PC-9 (cell line): Measurements from ENCODE around the gene GINS1. TPM values are rescaled to one million over a fixed set of nuclear protein-coding genes. Genes with fewer than 3 reads are reported as not detected.

ENCODE experiments used
- BruUV-seq: library from RNA; stranded (reverse); fragments of 400-500 nt; replicated peaks from 2 replicates; lab custom pipeline; 2021; lab: Mats Ljungman, UMichigan
- CTCF ChIA-PET: fragments of 300-600 bp; sonication (Branson Sonifier 250); formaldehyde crosslinking; loops from one replicate; lab custom pipeline; 2022; ENCODE audit warnings: antibody characterized with exemption; lab: Charles Lee
- POLR2A ChIA-PET: fragments of 300-600 bp; sonication (Branson Sonifier 250); formaldehyde crosslinking; loops from one replicate; lab custom pipeline; 2022; ENCODE audit warnings: antibody characterized with exemption; ENCODE audit not compliant: unreplicated experiment; lab: Charles Lee
- DNase-seq, 2 experiments: peaks; one replicate each; pipeline versions ENCODE4 v3.0.0 to v3.0.0-alpha.2; 2015 to 2022; ENCODE audit warnings: mixed read lengths in 1 of 2
- H2AFZ ChIP-seq: fragments of 200-600 bp; sonication (generic); 2 replicates; pipeline ENCODE4 v1.8.1; 2017; ENCODE audit warnings: antibody characterized with exemption
- H3F3A ChIP-seq: fragments of 200-600 bp; sonication (generic); 2 replicates; pipeline ENCODE4 v1.8.1; 2017; ENCODE audit warnings: antibody characterized with exemption, mild to moderate bottlenecking, low read depth; ENCODE audit not compliant: insufficient read depth
- H3K27ac ChIP-seq: fragments of 200-600 bp; sonication (generic); 2 replicates; pipeline ENCODE4 v1.6.1; 2016; ENCODE audit warnings: mixed run types
- H3K27me3 ChIP-seq: fragments of 200-600 bp; sonication (generic); 2 replicates; pipeline ENCODE4 v1.6.1; 2016; ENCODE audit warnings: low read depth, mixed run types; ENCODE audit not compliant: insufficient read depth
- H3K36me3 ChIP-seq: fragments of 200-600 bp; sonication (generic); 2 replicates; pipeline ENCODE4 v1.6.1; 2016; ENCODE audit warnings: low read depth, mixed run types
- H3K4me1 ChIP-seq: fragments of 200-600 bp; sonication (generic); replicated peaks from 2 replicates; pipeline ENCODE4 v1.6.1; 2016; ENCODE audit warnings: mixed run types; ENCODE audit not compliant: insufficient read depth
- H3K4me2 ChIP-seq: fragments of 200-600 bp; sonication (generic); 2 replicates; pipeline ENCODE4 v1.6.1; 2017; ENCODE audit warnings: mixed run types
- H3K4me3 ChIP-seq: fragments of 200-600 bp; sonication (generic); 2 replicates; pipeline ENCODE4 v1.6.1; 2016; ENCODE audit warnings: mixed run types
- H3K79me2 ChIP-seq: fragments of 200-600 bp; sonication (generic); 2 replicates; pipeline ENCODE4 v1.6.1; 2017; ENCODE audit warnings: low read depth, mixed run types
- H3K9me2 ChIP-seq: fragments of 200-600 bp; sonication (generic); 2 replicates; pipeline ENCODE4 v1.8.1; 2017; ENCODE audit warnings: mild to moderate bottlenecking; ENCODE audit not compliant: insufficient read depth
- H3K9me3 ChIP-seq: fragments of 200-600 bp; sonication (generic); 2 replicates; pipeline ENCODE4 v1.8.1; 2016; ENCODE audit warnings: low read depth; ENCODE audit not compliant: insufficient read depth
- H4K20me1 ChIP-seq: fragments of 200-600 bp; sonication (generic); 2 replicates; pipeline ENCODE4 v1.8.1; 2017; ENCODE audit not compliant: insufficient read depth
- EZH2 ChIP-seq: fragments of 200-600 bp; sonication (generic); IDR thresholded peaks from 2 replicates; pipeline ENCODE4 v1.8.0; 2017; ENCODE audit warnings: antibody characterized with exemption, low read depth
- intact Hi-C: fragments of 100-400 bp; cut with micrococcal nuclease; formaldehyde crosslinking; loops from one replicate; pipeline ENCODE4 v1.10.0; 2022; ENCODE audit not compliant: unreplicated experiment
- total RNA-seq: library from RNA; stranded (reverse); gene quantifications from 2 replicates; pipeline ENCODE4 v1.2.3, GENCODE V29; 2021
- TF ChIP-seq, protein P1 (sequence below): fragments of 200-600 bp; sonication (generic); conservative IDR thresholded peaks from 2 replicates; pipeline ENCODE4 v1.6.1; 2017; ENCODE audit warnings: mixed run types, antibody characterized with exemption, mild to moderate bottlenecking, moderate library complexity

The GINS1 gene
- total RNA-seq, 1 experiment from 2014 or later, result 27.8 TPM

GRCh38 chr20:25369971-25370370 is 37.5 kb upstream of the GINS1 start:
- ChIA-PET POLR2A (interaction anchor here (0.5 kb wide), 1 partner anchor 9 kb away, joined by 4 read pairs; no protein-coding TSS in a partner anchor), CTCF (interaction anchor here (0.7 kb wide), 1 partner anchor 60 kb away, joined by 16 read pairs; no protein-coding TSS in a partner anchor)
- DNase-seq, result no peak
- Histone ChIP-seq H2AFZ (no peak overlapping the region), H3F3A (peaks cover 9% of the 10 kb centered on the region; the same call in 1 of the 2 replicates), H3K4me3 (no peak overlapping the region), H3K27ac (no peak overlapping the region), H4K20me1 (no peaks in the 10 kb centered on the region), H3K9me3 (no peaks in the 10 kb centered on the region), H3K36me3 (0 out of 2 replicates have a peak, but pooled peaks cover 3% of the 10 kb centered on the region), H3K9me2 (no peaks in the 10 kb centered on the region), H3K27me3 (no peaks in the 10 kb centered on the region), H3K79me2 (peaks cover 34% of the 10 kb centered on the region), H3K4me1 (no peaks in the 10 kb centered on the region), H3K4me2 (no peak overlapping the region)
- TF ChIP-seq EZH2, result no peak
- intact Hi-C loops, result no loop called here
- no TSS peak for BruUV-seq

DNA sequence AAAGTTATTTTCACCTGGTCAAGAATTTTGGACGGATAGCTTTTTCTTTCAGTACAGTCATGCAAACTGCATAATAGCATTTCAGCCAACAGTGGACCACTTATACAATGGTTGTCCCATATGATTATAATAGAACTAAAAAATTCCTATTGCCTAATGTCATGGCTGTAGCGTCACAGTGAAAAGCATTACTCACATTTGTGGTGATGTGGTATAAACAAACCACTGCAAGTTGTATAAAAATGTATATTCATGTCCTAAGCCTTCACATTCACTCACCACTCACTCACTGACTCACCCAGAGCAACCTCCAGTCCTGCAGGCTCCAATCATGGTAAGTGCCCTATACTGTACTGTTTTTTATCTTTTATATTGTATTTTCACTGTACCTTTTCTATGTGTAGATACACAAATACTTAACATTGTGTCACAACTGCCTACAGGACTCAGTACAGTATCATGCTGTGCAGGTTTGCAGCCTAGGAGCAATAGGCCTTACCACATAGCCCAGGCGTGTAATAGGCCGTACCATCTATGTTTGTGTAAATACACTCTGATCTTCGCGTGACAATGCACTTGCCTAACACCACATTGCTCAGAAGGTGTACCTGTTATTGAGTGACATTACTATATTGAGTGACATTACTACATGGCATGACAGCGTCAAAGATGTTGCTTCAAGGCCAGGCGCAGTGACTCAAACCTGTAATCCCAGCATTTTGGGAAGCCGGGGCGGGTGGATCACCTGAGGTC is 34.7 kb upstream of the GINS1 start:
- H3K4me1 ChIP-seq, result no peaks in the 10 kb centered on the region
- H3K4me3 ChIP-seq, result no peak overlapping the region
- ChIA-PET POLR2A (no interaction called here), CTCF (no interaction called here)
- no peaks in the 10 kb centered on the region for H3K9me2 ChIP-seq
- BruUV-seq, result no TSS peak
- H3K9me3 ChIP-seq, result no peaks in the 10 kb centered on the region
- H3K27ac ChIP-seq, result no peak overlapping the region
- H3F3A ChIP-seq, result peaks cover 6% of the 10 kb centered on the region; the same call in 1 of the 2 replicates
- intact Hi-C loops, result no loop called here
- no peaks in the 10 kb centered on the region for H3K36me3 ChIP-seq
- TF ChIP-seq, protein P1, sequence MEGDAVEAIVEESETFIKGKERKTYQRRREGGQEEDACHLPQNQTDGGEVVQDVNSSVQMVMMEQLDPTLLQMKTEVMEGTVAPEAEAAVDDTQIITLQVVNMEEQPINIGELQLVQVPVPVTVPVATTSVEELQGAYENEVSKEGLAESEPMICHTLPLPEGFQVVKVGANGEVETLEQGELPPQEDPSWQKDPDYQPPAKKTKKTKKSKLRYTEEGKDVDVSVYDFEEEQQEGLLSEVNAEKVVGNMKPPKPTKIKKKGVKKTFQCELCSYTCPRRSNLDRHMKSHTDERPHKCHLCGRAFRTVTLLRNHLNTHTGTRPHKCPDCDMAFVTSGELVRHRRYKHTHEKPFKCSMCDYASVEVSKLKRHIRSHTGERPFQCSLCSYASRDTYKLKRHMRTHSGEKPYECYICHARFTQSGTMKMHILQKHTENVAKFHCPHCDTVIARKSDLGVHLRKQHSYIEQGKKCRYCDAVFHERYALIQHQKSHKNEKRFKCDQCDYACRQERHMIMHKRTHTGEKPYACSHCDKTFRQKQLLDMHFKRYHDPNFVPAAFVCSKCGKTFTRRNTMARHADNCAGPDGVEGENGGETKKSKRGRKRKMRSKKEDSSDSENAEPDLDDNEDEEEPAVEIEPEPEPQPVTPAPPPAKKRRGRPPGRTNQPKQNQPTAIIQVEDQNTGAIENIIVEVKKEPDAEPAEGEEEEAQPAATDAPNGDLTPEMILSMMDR, result no peak
- no peak for TF ChIP-seq EZH2
- H4K20me1 ChIP-seq, result no peaks in the 10 kb centered on the region
- H3K4me2 ChIP-seq, result no peak overlapping the region
- peaks cover 43% of the 10 kb centered on the region for H3K79me2 ChIP-seq
- peak in 1 of 2 experiments; percentile 65 for DNase-seq
- H3K27me3 ChIP-seq, result no peaks in the 10 kb centered on the region
- H2AFZ ChIP-seq, result no peak overlapping the region

GRCh38 chr20:25374842-25375241 is 32.6 kb upstream of the GINS1 start:
- CTCF ChIA-PET, result no interaction called here
- intact Hi-C loops, result no loop called here
- TF ChIP-seq, protein P1, result no peak
- TF ChIP-seq EZH2, result no peak

More at GRCh38 chr20:25374842-25375241, 32.6 kb upstream of the GINS1 start:
- H3K36me3 ChIP-seq, result no peaks in the 10 kb centered on the region
- BruUV-seq, result no TSS peak
- H3K27ac ChIP-seq, result no peak overlapping the region
- H4K20me1 ChIP-seq, result no peaks in the 10 kb centered on the region
- no peaks in the 10 kb centered on the region for H3K27me3 ChIP-seq
- no peak for DNase-seq
- H3K79me2 ChIP-seq, result peaks cover 64% of the 10 kb centered on the region
- POLR2A ChIA-PET, result no interaction called here
- no peak overlapping the region for H3K4me3 ChIP-seq
- no peak overlapping the region for H2AFZ ChIP-seq
- H3K4me2 ChIP-seq, result no peak overlapping the region
- no peaks in the 10 kb centered on the region for H3K9me3 ChIP-seq
- no peaks in the 10 kb centered on the region for H3K4me1 ChIP-seq
- no peaks in the 10 kb centered on the region for H3K9me2 ChIP-seq
- H3F3A ChIP-seq, result peaks cover 6% of the 10 kb centered on the region; the same call in 1 of the 2 replicates
